Stimulated activated CD4-positive, alpha-beta T cell treated with anti-CD3 and anti-CD28 coated beads, Interleukin-15, amount 100 ng/mL, for 48 hours (primary cell): Measurements from ENCODE around the gene COPE.
"Not testable (repeated sequence)": the region's sequence is repeated elsewhere in the genome, so short reads cannot be mapped to it uniquely, and the experiment has no call there.

Experiments used
- DNase-seq, 2 donors: peaks; one replicate each; pipeline ENCODE4 v3.0.0-alpha.2; 2020; ENCODE audit warnings: low read depth in 2 of 2

Gene COPE

DNA sequence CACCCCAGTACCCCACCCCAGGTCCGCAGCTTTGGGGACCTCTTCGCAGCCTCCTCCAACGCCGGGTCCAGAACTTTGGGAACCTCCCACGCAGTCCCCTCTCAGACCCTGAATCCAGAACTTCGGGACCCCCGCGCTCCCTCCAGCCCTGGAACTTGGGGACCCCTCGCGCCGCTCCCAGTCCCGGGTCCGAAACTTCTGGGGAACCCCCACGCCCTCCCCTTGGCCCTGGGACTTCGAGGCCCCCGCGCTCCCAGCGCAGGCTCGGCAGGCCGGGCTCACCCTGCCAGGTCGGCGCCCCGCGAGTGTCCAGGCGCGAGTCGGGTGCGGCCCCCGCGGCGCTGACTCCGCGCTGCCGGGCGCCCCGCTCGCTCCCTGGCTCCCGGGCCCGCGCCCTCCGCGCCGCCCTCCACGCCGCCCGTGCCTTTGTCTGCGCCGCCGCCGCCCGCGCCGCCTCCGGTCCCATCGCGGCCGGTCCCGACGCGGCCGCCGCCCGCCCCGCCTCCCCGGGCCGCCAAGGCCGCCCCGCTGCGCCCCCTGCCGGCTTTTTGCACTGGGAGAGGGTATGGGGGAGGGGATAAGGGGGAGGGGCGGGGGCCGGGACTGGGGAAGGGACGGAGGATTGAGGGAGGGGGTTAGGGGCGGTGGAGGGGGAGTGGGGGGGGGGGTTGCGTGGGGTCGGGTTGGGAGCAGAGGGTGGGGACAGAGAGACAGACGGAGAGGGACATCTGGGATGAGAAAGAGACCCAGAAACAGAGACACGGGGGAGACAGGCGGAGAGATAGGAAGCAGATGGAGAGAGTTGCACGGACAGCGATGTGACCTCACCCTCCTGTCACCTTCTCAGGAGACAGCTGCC is 21.8 kb upstream of the COPE start, which contains the start of gene HOMER3:
Gene HOMER3 (minus strand): TSS at position 449 of the 859 bp plus-strand sequence. CDS start 2,235 bp downstream, outside the sequence.
- DNase-seq = peak in 1 of 2 donors; percentile 64

DNA sequence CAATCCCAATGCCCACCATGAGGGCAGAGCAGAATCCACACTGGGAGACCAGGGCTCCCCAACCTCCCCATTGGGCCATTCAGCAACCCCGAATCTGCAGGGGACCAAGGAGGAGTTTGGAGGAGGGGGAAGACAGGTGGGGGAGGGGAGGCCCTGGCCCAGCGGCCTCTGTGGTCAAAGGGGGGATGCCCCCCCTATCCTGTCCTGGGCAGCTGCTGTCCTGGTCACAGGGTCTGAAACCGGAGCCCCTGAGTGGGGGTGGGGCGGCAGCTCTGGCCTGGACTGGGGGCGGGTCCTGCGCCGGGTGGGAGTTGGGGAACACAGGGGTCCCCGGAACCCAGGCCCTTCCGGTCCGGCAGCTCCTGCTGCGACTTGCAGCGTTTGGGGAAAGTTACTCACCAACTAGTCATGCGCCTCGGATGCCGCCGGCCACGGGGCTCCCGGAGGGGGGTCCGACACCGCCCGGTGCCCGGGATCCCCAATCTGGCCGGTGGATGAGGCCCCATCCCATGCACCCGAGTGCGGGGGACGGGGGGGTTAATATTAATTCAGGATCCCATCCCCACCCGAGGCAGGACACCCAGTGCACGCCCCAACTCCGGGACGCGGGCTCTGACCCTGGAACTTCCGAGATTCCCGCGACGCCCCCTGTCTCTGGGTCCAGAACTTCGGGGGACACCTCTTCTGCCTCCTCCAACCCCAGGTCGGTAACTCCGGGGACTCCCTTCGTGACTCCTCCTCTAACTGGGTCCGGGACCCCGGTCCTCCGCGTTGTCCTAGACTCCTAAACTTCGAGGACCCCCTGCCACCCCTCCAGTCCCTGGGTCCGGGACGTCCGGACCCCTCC is 21.0 kb upstream of the COPE start:
- DNase-seq = no peak

DNA sequence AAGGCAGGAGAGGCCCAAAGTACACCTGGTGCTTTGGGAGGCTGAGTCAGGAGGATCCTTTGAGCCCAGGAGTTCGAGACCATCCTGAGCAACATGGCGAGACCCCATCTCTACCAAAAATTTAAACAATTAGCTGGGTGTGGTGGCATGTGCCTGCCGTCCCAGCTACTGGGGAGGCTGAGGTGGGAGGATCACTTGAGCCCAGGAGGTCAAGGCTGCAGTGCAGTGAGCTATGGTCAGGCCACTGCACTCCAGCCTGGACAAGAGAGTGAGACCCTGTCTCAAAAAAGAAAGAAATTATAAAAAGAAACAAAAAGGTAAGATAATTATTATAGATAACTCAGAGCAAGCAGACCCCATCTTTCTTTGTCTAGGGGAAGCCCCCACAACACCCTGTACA is 20.0 kb upstream of the COPE start:
- no peak for DNase-seq

DNA sequence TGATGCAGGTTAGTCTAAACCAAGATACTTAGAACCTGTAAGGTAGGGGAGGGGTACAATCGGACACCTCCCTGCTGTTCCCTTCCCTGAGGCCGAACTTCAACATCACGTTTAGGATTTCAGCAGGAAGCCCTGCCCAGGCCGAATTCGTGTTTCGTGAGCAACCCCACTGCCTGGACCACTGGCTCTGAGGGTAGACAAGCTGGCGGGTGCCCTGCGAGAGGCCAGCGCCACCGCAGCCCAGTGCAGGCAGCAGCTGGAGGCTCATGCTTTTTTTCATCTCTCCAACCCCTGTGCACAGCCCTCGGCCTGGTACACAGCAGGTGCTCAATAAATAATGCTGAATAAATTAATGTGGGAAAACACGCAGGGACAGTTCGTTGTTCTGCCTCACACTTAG is 14.1 kb upstream of the COPE start:
- no peak for DNase-seq

DNA sequence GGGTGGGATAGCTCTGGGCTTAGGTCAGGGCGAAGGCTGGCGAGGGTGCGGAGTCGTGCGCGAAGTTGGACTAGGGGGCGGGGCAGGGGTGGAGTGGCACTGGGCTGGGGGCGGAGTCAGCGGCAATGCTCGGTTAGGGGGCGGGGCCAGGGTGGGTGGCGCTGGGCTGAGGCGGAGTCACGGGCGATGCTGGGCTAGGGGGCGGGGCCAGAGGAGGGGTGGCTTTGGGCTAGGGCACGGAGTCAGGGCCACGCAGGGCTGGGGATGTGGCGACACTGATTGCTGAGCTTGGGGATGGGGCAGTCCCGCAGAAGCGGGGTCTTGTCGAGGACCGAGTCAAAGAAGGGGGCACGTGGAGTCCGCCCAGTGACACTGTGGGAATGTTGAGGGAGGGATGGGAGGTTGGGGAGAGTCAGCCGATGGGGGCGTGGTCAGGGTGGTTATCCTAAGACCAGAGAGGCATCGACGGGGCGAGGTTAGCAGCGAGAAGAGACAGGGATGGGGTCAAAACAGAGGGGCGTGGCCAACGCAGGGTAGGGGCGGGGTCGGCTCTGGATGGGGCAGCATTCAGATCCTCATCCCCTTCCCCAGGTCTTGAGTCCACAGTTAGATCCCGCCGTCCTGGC is 13.1 kb upstream of the COPE start:
- peak; percentile 82 to 89 for DNase-seq

DNA sequence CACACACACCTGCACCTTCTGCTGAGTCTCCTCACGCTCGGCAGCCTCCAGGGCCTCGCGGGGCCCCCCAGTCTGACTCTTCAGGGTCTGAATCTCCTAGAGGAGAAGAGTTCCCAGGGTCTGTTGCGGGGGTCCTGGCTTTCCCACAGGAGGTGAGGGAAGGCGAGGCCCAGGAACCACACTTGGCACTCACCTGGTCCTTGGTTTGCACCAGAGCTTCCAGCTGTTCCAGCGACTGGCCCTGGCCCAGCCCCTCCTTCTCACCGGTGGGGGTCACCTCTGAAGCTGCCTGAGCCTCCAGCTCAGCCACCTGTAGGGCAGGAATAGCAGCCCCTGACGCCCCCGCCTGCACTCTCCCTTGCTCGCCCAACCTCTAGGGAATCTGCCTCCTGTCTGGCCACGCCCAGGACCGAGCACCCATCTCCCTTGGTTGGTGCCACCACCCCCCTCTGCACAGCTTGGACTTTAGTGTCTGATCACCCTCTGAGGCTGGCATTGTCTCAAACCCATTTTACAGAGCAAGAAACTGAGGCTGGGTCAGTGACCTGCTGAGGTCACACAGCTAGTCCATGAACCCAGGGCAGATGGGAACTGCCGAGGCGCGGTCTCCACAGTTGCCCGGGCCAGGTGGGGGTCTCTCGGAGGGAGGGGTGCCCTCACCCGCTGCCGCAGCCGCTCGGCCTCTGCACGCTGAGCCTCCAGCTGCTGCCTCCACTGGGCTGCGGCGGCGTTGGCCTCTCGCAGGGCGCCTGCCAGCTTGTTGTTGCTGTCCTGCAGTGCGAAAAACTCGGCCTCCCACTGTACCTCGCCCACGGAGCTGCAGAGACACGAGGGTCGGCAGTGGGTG is 12.4 kb upstream of the COPE start:
- no peak for DNase-seq

DNA sequence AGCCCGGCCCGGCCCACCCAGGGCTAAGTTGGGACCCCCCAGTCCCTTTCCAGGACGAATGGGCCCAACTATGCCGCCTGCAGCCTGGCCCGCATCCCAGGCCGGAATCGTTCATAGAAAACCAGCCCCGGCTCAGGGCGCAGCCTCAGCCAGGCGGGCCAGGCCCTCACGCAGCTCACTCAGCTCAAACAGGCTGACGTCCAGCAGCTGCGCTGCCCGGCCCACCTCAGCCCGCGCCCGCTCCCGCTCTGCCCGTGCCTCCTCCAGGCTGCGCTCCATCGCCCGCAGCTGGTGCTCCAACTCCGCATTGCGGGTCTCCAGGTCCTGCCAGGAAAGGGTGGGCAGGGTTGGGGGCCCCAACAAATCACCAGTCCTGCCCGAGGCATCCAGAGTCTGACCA is 10.1 kb upstream of the COPE start:
- DNase-seq = no peak

DNA sequence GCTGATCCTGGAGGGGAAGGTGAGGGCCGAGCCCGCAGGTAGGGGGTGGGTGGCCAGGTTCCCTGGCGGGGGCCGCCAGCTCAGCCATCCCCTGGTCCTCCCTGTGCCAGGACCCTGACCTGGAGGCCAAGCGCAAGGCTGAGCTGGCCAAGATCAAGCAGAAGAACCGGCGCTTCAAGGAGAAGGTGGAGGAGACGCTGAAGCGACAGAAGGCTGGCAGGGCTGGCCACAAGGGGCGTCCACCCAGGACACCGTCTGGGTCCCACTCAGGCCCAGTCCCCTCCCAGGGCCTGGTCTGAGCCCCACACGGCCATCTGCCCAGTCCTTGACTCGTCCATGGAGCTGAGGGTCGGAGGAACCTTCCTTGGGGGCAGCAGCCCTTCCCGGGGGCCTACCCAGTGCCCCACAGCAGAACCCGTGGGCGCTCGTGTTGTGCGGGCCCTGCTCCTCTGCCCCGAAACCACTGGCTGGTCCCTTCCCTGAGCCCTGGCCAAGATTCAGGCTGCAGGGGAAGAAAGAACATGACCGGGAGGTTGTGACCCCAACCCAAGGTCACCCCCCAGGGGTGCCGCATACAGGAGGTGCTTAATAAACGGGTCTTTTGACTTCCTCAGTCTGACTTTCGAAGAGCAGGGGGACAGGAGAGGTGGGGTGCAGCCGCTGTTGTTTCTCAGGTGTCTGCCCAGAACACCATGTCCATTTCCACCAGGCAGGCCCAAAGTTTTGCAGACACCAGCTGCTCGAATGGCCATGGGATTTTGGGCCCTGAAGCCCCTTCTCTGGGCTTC is 9.0 kb upstream of the COPE start:
- DNase-seq = no peak

DNA sequence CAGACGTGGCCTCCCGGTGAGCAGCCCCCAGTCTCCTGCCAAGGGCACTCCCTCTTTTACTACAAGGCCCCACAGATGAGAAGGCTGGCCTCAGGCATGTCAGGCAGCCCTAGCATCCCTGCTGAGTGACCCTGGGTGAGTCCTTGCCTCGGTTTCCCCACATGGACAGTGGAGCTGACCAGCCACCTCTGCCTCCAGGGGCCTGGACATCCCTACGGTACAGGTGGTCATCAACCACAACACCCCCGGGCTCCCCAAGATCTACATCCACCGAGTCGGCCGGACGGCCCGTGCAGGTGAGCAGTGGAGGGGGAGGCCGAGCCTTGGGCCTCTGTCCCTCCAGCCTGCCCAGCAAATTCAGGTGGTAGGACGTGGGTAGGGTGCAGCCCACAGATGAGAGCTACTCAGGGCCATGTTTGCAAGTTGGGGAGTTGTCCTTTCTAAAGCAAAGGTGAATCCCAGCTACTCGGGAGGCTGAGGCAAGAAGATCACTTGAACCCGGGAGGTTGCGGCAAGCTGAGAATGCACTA is 5.6 kb upstream of the COPE start:
- DNase-seq = no peak

DNA sequence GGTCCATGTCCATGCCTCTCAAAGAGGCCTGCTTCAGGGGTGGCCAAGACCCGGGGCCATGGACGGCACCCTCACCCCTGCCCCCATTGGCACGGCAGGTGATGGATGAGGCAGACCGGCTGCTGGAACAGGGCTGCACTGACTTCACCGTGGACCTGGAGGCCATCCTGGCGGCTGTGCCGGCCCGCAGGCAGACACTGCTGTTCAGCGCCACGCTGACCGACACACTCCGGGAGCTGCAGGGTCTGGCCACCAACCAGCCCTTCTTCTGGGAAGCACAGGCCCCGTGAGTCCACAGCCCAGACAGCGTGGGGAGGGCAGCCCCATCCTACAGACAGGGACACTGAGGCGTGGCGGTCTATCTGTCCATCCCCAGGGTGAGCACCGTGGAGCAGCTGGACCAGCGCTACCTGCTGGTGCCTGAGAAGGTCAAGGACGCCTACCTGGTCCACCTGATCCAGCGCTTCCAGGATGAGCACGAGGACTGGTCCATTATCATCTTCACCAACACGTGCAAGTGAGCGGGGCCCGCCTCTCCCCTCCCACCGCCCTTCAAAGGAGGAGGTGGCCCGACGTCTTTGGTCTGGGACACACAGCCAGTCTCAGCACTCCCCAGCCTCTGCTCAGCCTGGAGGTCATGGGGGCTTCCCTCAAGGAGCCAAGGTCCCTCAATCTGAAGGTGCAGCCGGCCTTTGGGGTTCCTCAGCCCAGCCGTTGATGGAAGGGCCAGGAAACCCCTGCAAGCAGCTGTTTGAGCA is 3.2 kb upstream of the COPE start:
- DNase-seq = no peak

DNA sequence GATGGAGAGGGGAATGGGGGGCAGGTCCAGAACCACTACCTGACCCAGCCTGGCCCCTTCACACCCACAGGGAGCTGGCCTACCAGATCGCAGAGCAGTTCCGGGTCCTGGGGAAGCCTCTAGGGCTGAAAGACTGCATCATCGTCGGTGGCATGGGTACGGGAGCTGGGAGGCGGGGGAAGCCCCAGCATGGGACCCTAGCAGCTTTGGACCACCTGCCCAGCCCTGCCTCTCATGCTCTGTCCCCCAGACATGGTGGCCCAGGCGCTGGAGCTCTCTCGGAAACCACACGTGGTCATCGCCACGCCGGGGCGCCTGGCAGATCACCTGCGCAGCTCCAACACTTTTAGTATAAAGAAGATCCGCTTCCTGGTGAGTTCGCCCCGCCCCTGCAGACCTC is 2.4 kb upstream of the COPE start:
- DNase-seq = no peak

DNA sequence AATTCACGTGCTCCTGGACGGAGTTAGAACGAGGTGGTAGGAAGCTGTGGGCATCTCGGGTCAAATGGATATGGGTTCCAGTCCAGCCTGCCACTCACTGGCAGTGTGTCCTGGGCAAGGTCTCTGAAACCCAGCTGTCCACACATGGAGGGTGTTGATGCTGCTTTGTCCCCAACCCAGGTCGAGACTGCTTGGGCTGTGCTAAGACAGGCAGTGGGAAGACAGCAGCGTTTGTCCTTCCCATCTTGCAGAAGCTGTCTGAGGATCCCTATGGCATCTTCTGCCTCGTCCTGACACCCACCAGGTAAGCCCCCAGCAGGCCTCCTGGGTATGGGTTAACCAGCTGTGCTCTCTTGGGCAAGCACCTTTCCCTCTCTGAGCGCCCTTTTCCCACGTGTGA is 1.2 kb upstream of the COPE start:
- DNase-seq = no peak

DNA sequence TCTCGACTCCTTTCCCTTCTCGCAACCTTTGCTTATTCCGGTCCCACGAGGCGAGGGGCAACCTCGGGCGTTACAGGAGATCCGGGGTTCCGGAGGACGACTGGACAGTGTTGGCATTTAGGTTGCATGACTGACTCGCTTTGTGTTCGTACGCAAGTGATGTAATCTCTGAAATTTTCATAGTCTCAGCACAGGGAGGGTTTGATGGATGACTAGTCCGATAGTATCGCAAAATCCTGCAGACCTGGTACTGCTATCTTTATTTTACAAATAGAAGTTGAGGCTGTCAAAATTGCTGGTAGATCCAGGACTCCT is 670 bp upstream of the COPE start:
- DNase-seq = no peak

DNA sequence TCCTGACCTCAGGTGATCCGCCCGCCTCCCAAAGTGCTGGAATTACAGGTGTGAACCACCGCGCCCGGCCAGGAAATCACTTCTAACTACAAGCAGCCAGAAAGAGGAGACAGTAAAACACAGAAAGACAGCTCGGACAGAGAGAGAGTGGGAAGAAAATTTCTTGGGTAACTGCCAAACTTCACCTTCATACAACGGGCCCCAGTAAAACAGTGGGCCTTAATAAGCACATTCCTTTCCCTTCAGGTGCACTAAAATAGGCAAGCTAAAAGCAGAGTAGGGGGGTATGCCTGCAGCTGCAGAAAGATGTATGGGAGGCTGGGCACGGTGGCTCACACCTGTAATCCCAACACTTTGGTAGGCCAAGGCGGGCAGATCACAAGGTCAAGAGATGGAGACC is 1.6 kb downstream of the COPE start:
- not testable (repeated sequence) for DNase-seq

DNA sequence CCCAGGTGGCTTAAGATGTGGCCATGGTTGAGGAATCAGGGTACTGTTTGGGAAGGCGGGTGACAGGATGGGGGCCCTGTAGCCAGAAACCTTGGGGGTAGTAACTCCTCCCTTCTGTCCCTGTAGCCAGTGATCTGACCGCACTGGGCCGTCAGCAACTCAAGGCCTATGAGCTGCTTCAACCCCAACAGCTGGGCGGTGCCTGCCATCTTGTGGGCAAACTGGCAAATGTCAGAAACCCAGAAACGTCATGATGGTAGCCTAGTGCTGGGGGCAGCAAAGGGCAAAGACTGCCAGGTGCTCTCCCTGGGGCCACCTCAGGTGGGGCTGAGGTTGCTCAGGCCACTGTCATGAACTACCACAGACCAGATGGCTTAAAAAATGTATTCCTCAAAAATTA is 3.5 kb downstream of the COPE start:
- no peak for DNase-seq

DNA sequence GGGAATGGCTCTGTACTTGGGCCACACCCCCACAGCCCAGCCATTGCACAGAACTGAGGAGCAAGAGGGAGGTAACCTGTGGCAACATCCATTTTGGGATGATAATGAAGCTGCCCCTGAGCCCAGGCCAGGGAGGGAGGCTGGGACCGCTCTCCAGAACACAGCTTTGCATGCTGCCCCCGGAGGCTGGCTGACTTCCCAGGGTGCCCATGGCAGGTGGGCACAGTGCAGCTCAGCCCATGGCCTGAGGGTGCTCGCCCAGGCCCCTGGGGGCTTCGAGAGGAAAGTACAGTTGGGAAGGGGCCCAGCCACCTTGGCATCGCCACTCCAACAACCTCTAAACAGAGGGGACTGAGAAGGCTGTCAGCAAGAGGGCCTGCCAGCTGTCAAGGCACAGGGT is 5.7 kb downstream of the COPE start:
- no peak for DNase-seq

DNA sequence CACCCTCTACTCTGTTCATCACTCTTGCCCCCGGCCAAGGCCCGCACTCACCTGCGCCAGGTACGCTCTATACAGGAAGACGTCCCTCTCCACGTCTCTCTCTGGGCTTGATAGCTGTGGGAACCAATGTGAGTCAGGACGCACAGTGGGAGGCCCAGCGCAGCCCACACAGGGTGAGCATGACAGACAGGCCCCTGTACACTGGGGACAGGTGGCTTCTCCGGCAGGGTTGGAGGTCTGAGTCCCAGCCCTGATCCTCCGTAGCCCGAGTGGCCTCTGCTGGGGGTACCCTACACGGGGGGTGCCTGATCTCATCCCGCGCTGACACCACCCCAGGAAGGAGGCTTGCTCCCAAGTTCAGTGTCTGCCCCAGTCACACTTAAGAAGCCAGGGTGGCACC is 6.3 kb downstream of the COPE start:
- no peak for DNase-seq

DNA sequence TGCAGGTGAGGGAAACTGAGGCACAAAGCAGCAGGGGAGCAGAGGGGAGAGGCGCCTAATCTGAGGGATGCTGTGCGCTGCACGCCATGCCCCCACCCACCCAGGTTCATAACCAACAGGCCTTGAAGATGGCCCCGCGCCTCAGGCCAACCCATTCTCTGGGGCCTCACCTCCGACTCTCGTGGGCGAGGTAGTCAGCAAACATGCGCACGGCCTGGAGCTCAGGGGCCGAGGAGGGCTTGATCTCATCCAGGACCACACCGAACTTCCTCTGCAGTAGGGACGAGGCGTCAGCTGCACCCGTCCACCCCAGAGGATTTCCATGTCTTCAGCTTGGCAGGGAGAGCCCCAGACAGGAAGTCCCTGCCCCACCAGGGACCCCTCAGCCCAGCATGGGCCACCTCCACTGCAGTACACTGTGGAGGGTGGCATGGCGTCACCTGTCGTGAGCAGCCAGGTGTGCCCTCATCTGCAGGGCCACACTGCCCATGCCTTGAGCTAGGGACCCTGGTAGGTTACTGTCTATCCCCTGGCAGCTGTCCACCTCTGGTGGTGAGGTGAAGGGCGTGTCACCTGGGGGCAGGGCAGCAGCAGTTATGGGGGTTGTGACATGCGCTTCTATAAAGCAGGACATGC is 8.3 kb downstream of the COPE start:
- DNase-seq = no peak

DNA sequence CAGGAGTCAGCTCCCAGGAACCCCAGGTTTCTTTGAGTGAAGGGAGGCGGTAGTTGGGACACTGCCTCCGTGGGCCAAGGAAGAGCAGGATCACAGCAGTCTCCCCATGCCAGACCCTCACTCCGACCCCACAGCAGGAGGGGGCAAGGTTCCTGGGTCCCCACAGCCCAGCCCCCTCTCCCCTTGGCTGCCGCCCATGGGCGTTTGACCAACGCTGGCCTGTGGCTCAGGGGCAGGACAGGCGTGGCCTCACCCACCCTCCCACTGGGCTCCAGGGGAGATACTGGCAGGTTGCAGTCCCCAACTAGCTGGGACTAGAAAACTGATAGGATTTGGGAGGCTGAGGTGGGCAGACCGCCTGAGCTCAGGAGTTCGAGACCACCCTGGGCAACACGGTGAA is 9.2 kb downstream of the COPE start:
- no peak for DNase-seq
